ENCODE measurements around the gene FHAD1. TPM values are rescaled to one million over a fixed set of nuclear protein-coding genes. Genes with fewer than 3 reads are reported as not detected.

Gene FHAD1
- total RNA-seq, 2 experiments from 2014 or later: not detected

DNA sequence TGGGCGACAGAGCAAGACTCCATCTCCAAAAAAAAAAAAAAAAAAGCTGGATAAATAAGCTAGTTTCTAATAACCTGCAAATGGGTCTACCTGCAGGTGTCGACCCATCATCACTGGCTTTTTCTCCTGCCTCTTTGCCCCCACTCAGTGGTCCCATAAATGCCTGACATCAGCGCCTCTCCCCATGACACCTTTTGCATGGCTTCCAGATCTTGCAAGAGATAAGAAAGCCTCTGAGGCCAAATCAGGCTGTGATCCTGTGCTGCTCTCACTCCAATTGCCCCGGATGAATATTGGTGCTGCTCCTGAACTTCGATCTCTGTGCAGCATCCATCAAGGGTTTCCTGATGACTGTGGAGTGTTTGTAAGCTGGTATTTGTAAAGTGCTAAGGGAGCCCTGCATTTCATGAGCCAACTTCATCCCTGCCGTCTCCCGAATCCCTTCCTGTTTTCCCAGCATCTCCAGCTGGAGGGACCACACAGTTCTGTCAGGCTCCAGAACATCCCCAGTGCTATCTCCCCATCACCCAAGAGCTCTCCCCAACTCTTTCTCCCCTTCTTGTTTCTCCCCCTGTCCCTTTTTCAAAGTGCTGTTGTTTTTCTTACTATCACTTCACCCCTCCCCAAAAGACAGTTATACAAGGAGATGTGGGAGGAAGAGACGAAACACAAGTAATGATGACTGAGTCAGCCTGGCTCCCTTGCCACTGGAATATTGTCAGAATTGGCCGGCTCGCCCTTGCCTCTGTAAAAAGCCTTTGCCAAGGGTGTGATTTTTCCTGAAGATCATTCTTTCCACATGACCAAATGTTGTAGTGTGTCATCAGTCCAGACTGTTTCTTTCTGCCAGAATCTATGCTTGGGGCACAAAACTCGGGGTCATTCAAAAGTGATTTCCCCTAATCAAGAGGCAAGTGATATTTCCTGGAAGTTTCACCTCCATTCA, 159.9 kb downstream of the FHAD1 start:
- ChIA-PET POLR2A (interaction anchor here (0.6 kb wide), 1 partner anchor 354 kb away, joined by 3 read pairs; no protein-coding TSS in a partner anchor), CTCF (ENCODE audit: unreplicated experiment) (no interaction called here)
- H3K27ac ChIP-seq (ENCODE audit: low read depth, low read length, poor library complexity, severe bottlenecking): no peak overlapping the region
- H3K4me2 ChIP-seq (ENCODE audit: low read length): no peak overlapping the region
- H3K4me1 ChIP-seq (ENCODE audit: insufficient read depth, low read length, poor library complexity, severe bottlenecking): peaks cover 25% of the 10 kb centered on the region
- no peak for DNase-seq (ENCODE audit: low spot score)
- H3K36me3 ChIP-seq (ENCODE audit: insufficient read depth, low read length): no peaks in the 10 kb centered on the region
- no peaks in the 10 kb centered on the region for H3K9me2 ChIP-seq (ENCODE audit: insufficient read depth, low read length)
- H3K79me2 ChIP-seq (ENCODE audit: insufficient read depth, low read depth, low read length): peaks cover 8% of the 10 kb centered on the region; the same call in 1 of the 2 replicates
- BruUV-seq (replicated peaks): no TSS peak
- intact Hi-C loops (cut with micrococcal nuclease; ENCODE audit: unreplicated experiment): no loop called here
- no peaks in the 10 kb centered on the region for H3K9me3 ChIP-seq (ENCODE audit: low read length)
- no peak for TF ChIP-seq EZH2phosphoT487 (IDR thresholded peaks at IDR 0.05; ENCODE audit: borderline replicate concordance, low read depth, low read length)
- TF ChIP-seq, protein P1, sequence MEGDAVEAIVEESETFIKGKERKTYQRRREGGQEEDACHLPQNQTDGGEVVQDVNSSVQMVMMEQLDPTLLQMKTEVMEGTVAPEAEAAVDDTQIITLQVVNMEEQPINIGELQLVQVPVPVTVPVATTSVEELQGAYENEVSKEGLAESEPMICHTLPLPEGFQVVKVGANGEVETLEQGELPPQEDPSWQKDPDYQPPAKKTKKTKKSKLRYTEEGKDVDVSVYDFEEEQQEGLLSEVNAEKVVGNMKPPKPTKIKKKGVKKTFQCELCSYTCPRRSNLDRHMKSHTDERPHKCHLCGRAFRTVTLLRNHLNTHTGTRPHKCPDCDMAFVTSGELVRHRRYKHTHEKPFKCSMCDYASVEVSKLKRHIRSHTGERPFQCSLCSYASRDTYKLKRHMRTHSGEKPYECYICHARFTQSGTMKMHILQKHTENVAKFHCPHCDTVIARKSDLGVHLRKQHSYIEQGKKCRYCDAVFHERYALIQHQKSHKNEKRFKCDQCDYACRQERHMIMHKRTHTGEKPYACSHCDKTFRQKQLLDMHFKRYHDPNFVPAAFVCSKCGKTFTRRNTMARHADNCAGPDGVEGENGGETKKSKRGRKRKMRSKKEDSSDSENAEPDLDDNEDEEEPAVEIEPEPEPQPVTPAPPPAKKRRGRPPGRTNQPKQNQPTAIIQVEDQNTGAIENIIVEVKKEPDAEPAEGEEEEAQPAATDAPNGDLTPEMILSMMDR (conservative IDR thresholded peaks at IDR 0.05; ENCODE audit: low read length): no peak
- H3K4me3 ChIP-seq (ENCODE audit: low read depth, low read length, poor library complexity, severe bottlenecking): no peak overlapping the region
- H4K20me1 ChIP-seq (ENCODE audit: insufficient read depth, low read length): no peaks in the 10 kb centered on the region; the same call in 1 of the 2 replicates
- H2AFZ ChIP-seq (ENCODE audit: low read length): no peak overlapping the region

DNA sequence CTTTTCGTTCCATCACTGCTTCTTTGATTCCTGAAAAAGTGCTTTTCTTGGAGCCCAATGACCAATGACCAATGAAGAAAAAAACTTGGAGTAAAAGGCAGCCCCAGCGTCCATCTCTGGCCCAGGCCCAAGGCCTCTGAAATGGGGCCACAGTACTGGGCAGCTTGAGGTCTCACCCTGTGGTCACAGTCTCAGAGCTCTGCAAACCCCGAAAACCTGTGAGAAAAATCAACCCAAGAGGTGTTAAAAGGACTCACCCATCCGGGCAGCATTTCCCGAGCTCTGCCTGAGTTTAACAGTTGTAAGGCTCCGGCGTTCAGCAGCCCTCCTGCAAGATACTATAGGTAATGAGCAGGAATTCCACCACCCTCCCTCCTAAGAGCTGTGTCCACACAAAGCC, 160.6 kb downstream of the FHAD1 start:
- H3K4me3 ChIP-seq (ENCODE audit: low read depth, low read length, poor library complexity, severe bottlenecking): no peak overlapping the region
- peaks cover 8% of the 10 kb centered on the region; the same call in 1 of the 2 replicates for H3K79me2 ChIP-seq (ENCODE audit: insufficient read depth, low read depth, low read length)
- DNase-seq (ENCODE audit: low spot score): no peak
- H2AFZ ChIP-seq (ENCODE audit: low read length): no peak overlapping the region
- H3K4me1 ChIP-seq (ENCODE audit: insufficient read depth, low read length, poor library complexity, severe bottlenecking): peaks cover 21% of the 10 kb centered on the region
- ChIA-PET POLR2A (no interaction called here), CTCF (ENCODE audit: unreplicated experiment) (no interaction called here)
- H3K4me2 ChIP-seq (ENCODE audit: low read length): no peak overlapping the region
- BruUV-seq (replicated peaks): no TSS peak
- intact Hi-C loops (cut with micrococcal nuclease; ENCODE audit: unreplicated experiment): no loop called here
- H3K9me3 ChIP-seq (ENCODE audit: low read length): no peaks in the 10 kb centered on the region
- no peaks in the 10 kb centered on the region for H3K36me3 ChIP-seq (ENCODE audit: insufficient read depth, low read length)
- no peak overlapping the region for H3K27ac ChIP-seq (ENCODE audit: low read depth, low read length, poor library complexity, severe bottlenecking)
- H4K20me1 ChIP-seq (ENCODE audit: insufficient read depth, low read length): no peaks in the 10 kb centered on the region; the same call in 1 of the 2 replicates
- no peaks in the 10 kb centered on the region for H3K9me2 ChIP-seq (ENCODE audit: insufficient read depth, low read length)
- TF ChIP-seq, protein P1 (conservative IDR thresholded peaks at IDR 0.05; ENCODE audit: low read length): no peak
- no peak for TF ChIP-seq EZH2phosphoT487 (IDR thresholded peaks at IDR 0.05; ENCODE audit: borderline replicate concordance, low read depth, low read length)
